Mesenchymal stem cell (in vitro differentiated cells and primary cell): ENCODE measurements around the gene TESMIN.
A peak's percentile ranks its signal among the peaks of the same experiment; 100 is the strongest.

Experiments used
- DNase-seq: peaks from one replicate; pipeline ENCODE4 v3.0.0-alpha.2; 2013
- H2AFZ ChIP-seq: one replicate; pipeline ENCODE4 v1.6.1; 2013; ENCODE audit warnings: low read depth, mild to moderate bottlenecking, control low read depth, inconsistent platforms, low read length, moderate library complexity
- H2AK5ac ChIP-seq: 2 replicates; pipeline ENCODE4 v1.6.1; 2013; ENCODE audit warnings: low read length, moderate library complexity, mild to moderate bottlenecking, inconsistent platforms; ENCODE audit not compliant: severe bottlenecking
- H2BK120ac ChIP-seq: one replicate; pipeline ENCODE4 v1.6.1; 2013; ENCODE audit warnings: low read depth, mild to moderate bottlenecking, inconsistent platforms, low read length, moderate library complexity
- H2BK12ac ChIP-seq, 2 experiments: one replicate each; pipeline ENCODE4 v1.6.1; 2013; ENCODE audit warnings: inconsistent platforms in 2 of 2, low read length in 2 of 2, mild to moderate bottlenecking in 2 of 2, moderate library complexity in 2 of 2, control low read depth in 1 of 2
- H2BK15ac ChIP-seq: one replicate; pipeline ENCODE4 v1.6.1; 2013; ENCODE audit warnings: mild to moderate bottlenecking, low read depth, inconsistent platforms; ENCODE audit not compliant: poor library complexity, severe bottlenecking
- H2BK5ac ChIP-seq: 2 replicates; pipeline ENCODE4 v1.6.1; 2013; ENCODE audit warnings: low read depth, mild to moderate bottlenecking, low read length, control low read depth, inconsistent platforms; ENCODE audit not compliant: poor library complexity, severe bottlenecking
- H3K14ac ChIP-seq, 2 experiments: one replicate each; pipeline ENCODE4 v1.6.1; 2013; ENCODE audit warnings: inconsistent platforms in 2 of 2, low read length in 2 of 2, control low read depth in 1 of 2, mild to moderate bottlenecking in 1 of 2, moderate library complexity in 1 of 2
- H3K18ac ChIP-seq, 2 experiments: one replicate each; pipeline ENCODE4 v1.6.1; 2013; ENCODE audit warnings: inconsistent platforms in 2 of 2, low read length in 2 of 2, control low read depth in 1 of 2, low read depth in 1 of 2, mild to moderate bottlenecking in 1 of 2
- H3K23ac ChIP-seq, 2 experiments: one replicate each; pipeline ENCODE4 v1.6.1; 2013; ENCODE audit warnings: inconsistent platforms in 2 of 2, low read length in 2 of 2, mild to moderate bottlenecking in 2 of 2, moderate library complexity in 2 of 2, control low read depth in 1 of 2
- H3K27ac ChIP-seq: 2 replicates; pipeline ENCODE4 v1.5.1; 2013; ENCODE audit warnings: mild to moderate bottlenecking, moderate library complexity, low read length, control low read depth, inconsistent platforms; ENCODE audit not compliant: poor library complexity, severe bottlenecking
- H3K27me3 ChIP-seq, 2 experiments: 2 replicates each; pipeline versions ENCODE4 v1.6.1 to v1.7.0; 2013; ENCODE audit warnings: low read length in 2 of 2, mild to moderate bottlenecking in 2 of 2, moderate library complexity in 2 of 2, control low read depth in 1 of 2, inconsistent platforms in 1 of 2; ENCODE audit not compliant: control insufficient read depth in 1 of 2, insufficient read depth in 1 of 2
- H3K36me3 ChIP-seq, 2 experiments: 2 replicates each; pipeline versions ENCODE4 v1.6.1 to v1.7.0; 2013; ENCODE audit warnings: low read length in 2 of 2, control low read depth in 1 of 2, inconsistent platforms in 1 of 2, low read depth in 1 of 2, mild to moderate bottlenecking in 1 of 2; ENCODE audit not compliant: insufficient read depth in 2 of 2, control insufficient read depth in 1 of 2
- H3K4ac ChIP-seq, 2 experiments: one replicate each; pipeline ENCODE4 v1.6.1; 2013; ENCODE audit warnings: inconsistent platforms in 2 of 2, low read length in 2 of 2, mild to moderate bottlenecking in 2 of 2, moderate library complexity in 2 of 2, control low read depth in 1 of 2, low read depth in 1 of 2
- H3K4me1 ChIP-seq: 2 replicates; pipeline ENCODE4 v1.6.1; 2013; ENCODE audit warnings: low read depth, low read length, control low read depth; ENCODE audit not compliant: control insufficient read depth, insufficient read depth
- H3K4me2 ChIP-seq: 2 replicates; pipeline ENCODE4 v1.6.1; 2013; ENCODE audit warnings: low read length, mild to moderate bottlenecking, inconsistent platforms; ENCODE audit not compliant: poor library complexity, severe bottlenecking
- H3K4me3 ChIP-seq, 2 experiments: 2 replicates each; pipeline versions ENCODE4 v1.5.1 to v1.7.0; 2013; ENCODE audit warnings: low read length in 2 of 2, mild to moderate bottlenecking in 2 of 2, control low read depth in 1 of 2, low read depth in 1 of 2; ENCODE audit not compliant: insufficient read depth in 1 of 2
- H3K79me1 ChIP-seq: replicated peaks from 2 replicates; pipeline ENCODE4 v1.6.1; 2013; ENCODE audit warnings: mild to moderate bottlenecking, control low read depth, low read length, inconsistent platforms; ENCODE audit not compliant: poor library complexity, severe bottlenecking
- H3K9ac ChIP-seq: 2 replicates; pipeline ENCODE4 v1.7.0; 2013; ENCODE audit warnings: mild to moderate bottlenecking, low read length, moderate library complexity
- H3K9me3 ChIP-seq: 2 replicates; pipeline ENCODE4 v1.7.0; 2013; ENCODE audit warnings: mild to moderate bottlenecking, low read length; ENCODE audit not compliant: control insufficient read depth
- H4K8ac ChIP-seq: one replicate; pipeline ENCODE4 v1.6.1; 2013; ENCODE audit warnings: inconsistent platforms, mild to moderate bottlenecking, low read length, moderate library complexity
- H4K91ac ChIP-seq: one replicate; pipeline ENCODE4 v1.6.1; 2013; ENCODE audit warnings: mild to moderate bottlenecking, low read length, inconsistent platforms
- WGBS: methylation state at CpG from one replicate; pipeline ENCODE4 v1.1.7; 2013; ENCODE audit warnings: mixed read lengths; 5-methylcytosine and 5-hydroxymethylcytosine counted together

Gene TESMIN

GRCh38 chr11:68661014-68661413, 90.3 kb downstream of the TESMIN start:
- DNase-seq = no peak
- no peak overlapping the region for H3K18ac ChIP-seq
- no peak overlapping the region for H3K14ac ChIP-seq
- H3K79me1 ChIP-seq = no peaks in the 10 kb centered on the region
- no peak overlapping the region for H3K23ac ChIP-seq
- no peak overlapping the region for H3K9ac ChIP-seq
- no peak overlapping the region for H3K4me3 ChIP-seq
- no peak overlapping the region for H2AK5ac ChIP-seq
- no peak overlapping the region for H2BK15ac ChIP-seq
- H3K4me2 ChIP-seq = no peak overlapping the region
- no peak overlapping the region for H2BK120ac ChIP-seq
- H3K27me3 ChIP-seq = peaks cover 62 to 82% of the 10 kb centered on the region in 2 experiments
- H4K91ac ChIP-seq = no peak overlapping the region
- no peak overlapping the region for H3K27ac ChIP-seq
- peaks cover 12% of the 10 kb centered on the region for H3K9me3 ChIP-seq
- H3K36me3 ChIP-seq = peaks cover 0 to 4% of the 10 kb centered on the region in 2 experiments
- H4K8ac ChIP-seq = no peak overlapping the region
- H3K4me1 ChIP-seq = peaks cover 7% of the 10 kb centered on the region
- 80% methylated on average over 15 of the region's 15 CpGs for WGBS
- H3K4ac ChIP-seq = no peak overlapping the region
- H2BK5ac ChIP-seq = no peak overlapping the region
- no peak overlapping the region for H2AFZ ChIP-seq
- H2BK12ac ChIP-seq = no peak overlapping the region

- H2BK5ac ChIP-seq = no peak overlapping the region
- WGBS = 89% methylated on average over 18 of the region's 18 CpGs
- no peak overlapping the region for H2AK5ac ChIP-seq
These were observed 91.1 kb downstream of the TESMIN start for GRCh38 chr11:68660066-68660810.

GRCh38 chr11:68659158-68659921, 92.0 kb downstream of the TESMIN start:
- no peak overlapping the region for H3K27ac ChIP-seq
- no peak overlapping the region for H3K14ac ChIP-seq
- no peaks in the 10 kb centered on the region for H3K79me1 ChIP-seq
- peaks cover 0 to 4% of the 10 kb centered on the region in 2 experiments for H3K36me3 ChIP-seq
- H2AFZ ChIP-seq = no peak overlapping the region
- H3K9ac ChIP-seq = peak overlapping the region; percentile 66
- H4K8ac ChIP-seq = no peak overlapping the region
- 83% methylated on average over 22 of the region's 22 CpGs for WGBS
- H3K4me3 ChIP-seq = peak overlapping the region in 1 of 2 experiments; percentile 39
- H2BK5ac ChIP-seq = no peak overlapping the region
- no peak overlapping the region for H2BK12ac ChIP-seq
- H4K91ac ChIP-seq = no peak overlapping the region
- H2AK5ac ChIP-seq = no peak overlapping the region
- H3K4ac ChIP-seq = no peak overlapping the region
- H3K23ac ChIP-seq = no peak overlapping the region
- H3K9me3 ChIP-seq = peaks cover 25% of the 10 kb centered on the region
- H3K4me2 ChIP-seq = no peak overlapping the region
- H2BK120ac ChIP-seq = no peak overlapping the region
- H3K18ac ChIP-seq = no peak overlapping the region
- no peak overlapping the region for H2BK15ac ChIP-seq
- peak; percentile 59 for DNase-seq
- H3K27me3 ChIP-seq = peaks cover 60 to 84% of the 10 kb centered on the region in 2 experiments
- peaks cover 7% of the 10 kb centered on the region for H3K4me1 ChIP-seq

More at GRCh38 chr11:68660066-68660810, 91.1 kb downstream of the TESMIN start:
- H3K23ac ChIP-seq = no peak overlapping the region
- H3K9ac ChIP-seq = no peak overlapping the region
- H3K27ac ChIP-seq = no peak overlapping the region
- no peak overlapping the region for H2AFZ ChIP-seq
- H3K4me3 ChIP-seq = no peak overlapping the region
- no peak overlapping the region for H2BK15ac ChIP-seq
- no peak overlapping the region for H3K4me2 ChIP-seq
- no peak overlapping the region for H4K8ac ChIP-seq
- no peak overlapping the region for H3K18ac ChIP-seq
- no peak overlapping the region for H3K4ac ChIP-seq
- no peak for DNase-seq
- peaks cover 7% of the 10 kb centered on the region for H3K4me1 ChIP-seq
- no peak overlapping the region for H4K91ac ChIP-seq
- no peak overlapping the region for H2BK120ac ChIP-seq
- H3K79me1 ChIP-seq = no peaks in the 10 kb centered on the region
- H2BK12ac ChIP-seq = no peak overlapping the region
- peaks cover 66 to 84% of the 10 kb centered on the region in 2 experiments for H3K27me3 ChIP-seq
- no peak overlapping the region for H3K14ac ChIP-seq
- H3K36me3 ChIP-seq = peaks cover 0 to 4% of the 10 kb centered on the region in 2 experiments
- peaks cover 19% of the 10 kb centered on the region for H3K9me3 ChIP-seq

GRCh38 chr11:68658661-68659060, 92.7 kb downstream of the TESMIN start:
- Histone ChIP-seq H2BK5ac (no peak overlapping the region), H2BK12ac (no peak overlapping the region), H3K79me1 (no peaks in the 10 kb centered on the region), H2AFZ (no peak overlapping the region), H2BK120ac (no peak overlapping the region), H2AK5ac (no peak overlapping the region), H3K23ac (no peak overlapping the region), H4K91ac (no peak overlapping the region), H3K4me1 (peaks cover 7% of the 10 kb centered on the region), H3K9me3 (peaks cover 25% of the 10 kb centered on the region), H3K14ac (no peak overlapping the region), H3K4ac (no peak overlapping the region), H3K27me3 (peaks cover 60 to 84% of the 10 kb centered on the region in 2 experiments), H3K36me3 (peaks cover 0 to 4% of the 10 kb centered on the region in 2 experiments), H3K27ac (no peak overlapping the region), H3K18ac (no peak overlapping the region), H3K9ac (peak overlapping the region; percentile 66), H4K8ac (no peak overlapping the region), H2BK15ac (no peak overlapping the region), H3K4me2 (no peak overlapping the region), H3K4me3 (peak overlapping the region in 1 of 2 experiments; percentile 25)
- 92% methylated on average over 13 of the region's 13 CpGs for WGBS
- DNase-seq = peak; percentile 7
